ENCODE results near the gene VMAC. TPM values are rescaled to one million over a fixed set of nuclear protein-coding genes. Genes with fewer than 3 reads are reported as not detected.

The VMAC gene
- total RNA-seq, 1 donor from 2014 or later = 13.3 TPM

GRCh38 chr19:5929179-5929578, 24.5 kb downstream of the VMAC start:
- ATAC-seq (ENCODE audit: low read depth) = no peak

GRCh38 chr19:5929625-5930024, 25.0 kb downstream of the VMAC start:
- DNase-seq (no peak), ATAC-seq (ENCODE audit: low read depth) (no peak)
- Mint-ChIP-seq H3K4me1 (peaks cover 15% of the 10 kb centered on the region), H3K9me3 (no peaks in the 10 kb centered on the region), H3K36me3 (ENCODE audit: low read depth) (peaks cover 88% of the 10 kb centered on the region), H3K27me3 (no peaks in the 10 kb centered on the region), H3K4me3 (no peak overlapping the region), H3K27ac (no peak overlapping the region)
- CTCF ChIA-PET = no interaction called here
- intact Hi-C loops (cut with micrococcal nuclease) = no loop called here
- POLR2A ChIA-PET = no interaction called here
- no peak for TF ChIP-seq CTCF (IDR thresholded peaks at IDR 0.05)

More at GRCh38 chr19:5929179-5929578, 24.5 kb downstream of the VMAC start:
- ChIA-PET POLR2A (no interaction called here), CTCF (no interaction called here)
- Mint-ChIP-seq H3K27ac (no peak overlapping the region), H3K27me3 (no peaks in the 10 kb centered on the region), H3K36me3 (ENCODE audit: low read depth) (peaks cover 91% of the 10 kb centered on the region), H3K4me1 (peaks cover 15% of the 10 kb centered on the region), H3K4me3 (no peak overlapping the region), H3K9me3 (no peaks in the 10 kb centered on the region)
- no peak for DNase-seq
- no peak for TF ChIP-seq CTCF (IDR thresholded peaks at IDR 0.05)
- intact Hi-C loops (cut with micrococcal nuclease) = no loop called here

GRCh38 chr19:5931251-5931650, 26.6 kb downstream of the VMAC start:
- ChIA-PET POLR2A (no interaction called here), CTCF (no interaction called here)
- DNase-seq (no peak), ATAC-seq (ENCODE audit: low read depth) (no peak)
- H3K4me3 Mint-ChIP-seq = no peak overlapping the region
- peaks cover 85% of the 10 kb centered on the region for H3K36me3 Mint-ChIP-seq (ENCODE audit: low read depth)
- peaks cover 15% of the 10 kb centered on the region for H3K4me1 Mint-ChIP-seq
- H3K27me3 Mint-ChIP-seq = no peaks in the 10 kb centered on the region
- intact Hi-C loops (cut with micrococcal nuclease) = no loop called here
- H3K9me3 Mint-ChIP-seq = no peaks in the 10 kb centered on the region
- no peak overlapping the region for H3K27ac Mint-ChIP-seq
- no peak for TF ChIP-seq CTCF (IDR thresholded peaks at IDR 0.05)

GRCh38 chr19:5932146-5932545, 27.5 kb downstream of the VMAC start:
- Mint-ChIP-seq H3K4me3 (no peak overlapping the region), H3K36me3 (ENCODE audit: low read depth) (peaks cover 84% of the 10 kb centered on the region), H3K27me3 (no peaks in the 10 kb centered on the region), H3K27ac (no peak overlapping the region), H3K9me3 (no peaks in the 10 kb centered on the region), H3K4me1 (peaks cover 13% of the 10 kb centered on the region)
- intact Hi-C loops (cut with micrococcal nuclease) = no loop called here
- POLR2A ChIA-PET = no interaction called here
- CTCF ChIA-PET = no interaction called here
- DNase-seq = no peak
- no peak for ATAC-seq (ENCODE audit: low read depth)
- no peak for TF ChIP-seq CTCF (IDR thresholded peaks at IDR 0.05)

GRCh38 chr19:5932609-5933262, 28.1 kb downstream of the VMAC start:
- Mint-ChIP-seq H3K27me3 (no peaks in the 10 kb centered on the region), H3K27ac (no peak overlapping the region), H3K4me3 (no peak overlapping the region), H3K4me1 (peaks cover 8% of the 10 kb centered on the region), H3K9me3 (no peaks in the 10 kb centered on the region), H3K36me3 (ENCODE audit: low read depth) (peaks cover 84% of the 10 kb centered on the region)
- ATAC-seq (ENCODE audit: low read depth) (no peak), DNase-seq (no peak)
- CTCF ChIA-PET = no interaction called here
- intact Hi-C loops (cut with micrococcal nuclease) = no loop called here
- POLR2A ChIA-PET = no interaction called here
- no peak for TF ChIP-seq CTCF (IDR thresholded peaks at IDR 0.05)

Data from activated B cell treated with CpG ODN at 0.5 μM for 24 hours (primary cell).